D341Med (cell line): ENCODE results near the gene STING1.
"Not testable (repeated sequence)": the region's sequence is repeated elsewhere in the genome, so short reads cannot be mapped to it uniquely, and the experiment has no call there.

Experiments used
- DNase-seq: peaks from one replicate; pipeline ENCODE4 v3.0.0; 2012; ENCODE audit warnings: low spot score

Gene STING1

GRCh38 chr5:139440416-139440815, 42.1 kb downstream of the STING1 start:
- not testable (repeated sequence) for DNase-seq

GRCh38 chr5:139439013-139439903, 43.3 kb downstream of the STING1 start, which contains the start of gene DNAJC18:
Gene DNAJC18 (minus strand): TSS chr5:139439525. CDS start chr5:139439445, 80 bp downstream.
- peak; percentile 95 for DNase-seq

DNA sequence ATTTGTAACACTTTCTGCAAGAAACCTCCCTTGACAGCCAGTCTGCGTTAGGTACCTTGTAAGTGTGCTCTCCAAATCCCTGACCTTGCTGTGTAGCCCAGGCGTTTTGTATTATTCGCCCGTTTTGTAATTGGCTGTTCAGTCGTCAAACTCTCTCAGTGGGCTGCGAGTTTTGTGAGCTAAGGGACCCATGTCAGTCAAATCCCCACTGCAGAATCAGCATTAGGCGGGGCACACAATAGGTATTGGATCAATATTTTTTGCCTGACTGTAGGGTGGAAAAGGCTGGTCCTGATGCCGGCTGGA, 43.9 kb downstream of the STING1 start:
- no peak for DNase-seq

GRCh38 chr5:139435676-139436075, 46.9 kb downstream of the STING1 start:
- DNase-seq, result no peak

DNA sequence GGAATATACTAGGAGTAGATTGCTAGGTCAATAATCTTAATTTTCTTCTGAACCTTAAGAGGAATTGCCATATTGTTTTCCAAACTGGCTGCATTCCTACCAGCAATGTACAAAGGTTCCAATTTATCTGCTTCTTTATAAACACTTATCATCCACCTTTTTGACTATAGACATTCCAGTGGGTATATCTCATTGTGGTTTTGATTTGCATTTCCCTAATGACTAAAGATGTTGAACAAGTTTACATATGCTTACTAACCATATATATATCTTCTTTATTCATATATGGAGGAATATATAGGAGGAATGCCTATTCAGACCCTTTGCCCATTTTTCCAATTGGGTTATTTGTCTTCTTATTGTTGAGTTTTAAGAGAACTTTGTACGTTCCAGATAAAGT, 50.9 kb downstream of the STING1 start:
- no peak for DNase-seq

GRCh38 chr5:139430015-139430414, 52.5 kb downstream of the STING1 start:
- no peak for DNase-seq

- no peak for DNase-seq
Measured at GRCh38 chr5:139426203-139426885, 56.2 kb downstream of the STING1 start.
